Muscle layer of duodenum (tissue), 2 donors: Measurements from ENCODE around the gene CASP12.

ENCODE experiments used
- H3K27ac ChIP-seq: one replicate; pipeline ENCODE4 v1.7.0; 2013; ENCODE audit warnings: mild to moderate bottlenecking, low read length
- H3K27me3 ChIP-seq: one replicate; pipeline ENCODE4 v1.7.0; 2013; ENCODE audit warnings: low read depth, mild to moderate bottlenecking, control low read depth, low read length
- H3K36me3 ChIP-seq, 2 donors: one replicate each; pipeline ENCODE4 v1.7.0; 2013; ENCODE audit warnings: low read length in 2 of 2, control low read depth in 1 of 2, mild to moderate bottlenecking in 1 of 2; ENCODE audit not compliant: insufficient read depth in 2 of 2, control insufficient read depth in 1 of 2
- H3K4me1 ChIP-seq, 2 donors: one replicate each; pipeline ENCODE4 v1.7.0; 2013; ENCODE audit warnings: low read length in 2 of 2, mild to moderate bottlenecking in 2 of 2, control low read depth in 1 of 2, moderate library complexity in 1 of 2; ENCODE audit not compliant: insufficient read depth in 2 of 2, control insufficient read depth in 1 of 2
- H3K4me3 ChIP-seq, 2 donors: one replicate each; pipeline ENCODE4 v1.7.0; 2013; ENCODE audit warnings: low read length in 2 of 2, low read depth in 1 of 2, mild to moderate bottlenecking in 1 of 2
- H3K9me3 ChIP-seq, 2 donors: one replicate each; pipeline ENCODE4 v1.7.0; 2013; ENCODE audit warnings: low read length in 2 of 2, control low read depth in 1 of 2, mild to moderate bottlenecking in 1 of 2; ENCODE audit not compliant: control insufficient read depth in 1 of 2
- donor health status: healthy.

CASP12 gene

GRCh38 chr11:104856607-104857006 lies 41.7 kb downstream of the CASP12 start:
- Histone ChIP-seq H3K27ac (no peak overlapping the region), H3K4me3 (no peak overlapping the region), H3K27me3 (no peaks in the 10 kb centered on the region), H3K36me3 (no peaks in the 10 kb centered on the region), H3K4me1 (no peaks in the 10 kb centered on the region), H3K9me3 (no peaks in the 10 kb centered on the region)

DNA sequence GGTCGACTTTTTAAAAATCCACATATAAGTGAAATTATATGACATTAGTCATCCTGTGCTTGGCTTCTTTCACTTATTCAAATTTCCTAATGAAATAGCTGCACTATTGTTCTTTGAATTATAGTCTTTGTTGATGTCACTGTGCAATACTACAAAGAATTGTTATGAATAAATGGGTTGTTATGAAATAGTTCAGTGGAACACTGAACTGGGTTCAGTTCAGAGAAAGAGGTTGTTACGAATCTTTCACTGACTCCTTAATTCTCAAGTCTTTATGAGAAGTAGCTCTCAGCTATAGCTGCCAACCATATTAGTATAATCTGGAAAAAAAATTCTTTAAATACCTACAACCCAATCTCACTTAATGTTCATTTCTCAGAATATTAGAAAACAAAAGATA lies 42.3 kb downstream of the CASP12 start:
- H3K4me1 ChIP-seq, result no peaks in the 10 kb centered on the region
- no peak overlapping the region for H3K4me3 ChIP-seq
- no peaks in the 10 kb centered on the region for H3K36me3 ChIP-seq
- H3K9me3 ChIP-seq, result no peaks in the 10 kb centered on the region
- no peaks in the 10 kb centered on the region for H3K27me3 ChIP-seq
- H3K27ac ChIP-seq, result no peak overlapping the region

GRCh38 chr11:104853276-104853675 lies 45.0 kb downstream of the CASP12 start:
- Histone ChIP-seq H3K4me1 (no peaks in the 10 kb centered on the region), H3K27ac (no peak overlapping the region), H3K4me3 (no peak overlapping the region), H3K36me3 (no peaks in the 10 kb centered on the region), H3K27me3 (no peaks in the 10 kb centered on the region), H3K9me3 (no peaks in the 10 kb centered on the region)

DNA sequence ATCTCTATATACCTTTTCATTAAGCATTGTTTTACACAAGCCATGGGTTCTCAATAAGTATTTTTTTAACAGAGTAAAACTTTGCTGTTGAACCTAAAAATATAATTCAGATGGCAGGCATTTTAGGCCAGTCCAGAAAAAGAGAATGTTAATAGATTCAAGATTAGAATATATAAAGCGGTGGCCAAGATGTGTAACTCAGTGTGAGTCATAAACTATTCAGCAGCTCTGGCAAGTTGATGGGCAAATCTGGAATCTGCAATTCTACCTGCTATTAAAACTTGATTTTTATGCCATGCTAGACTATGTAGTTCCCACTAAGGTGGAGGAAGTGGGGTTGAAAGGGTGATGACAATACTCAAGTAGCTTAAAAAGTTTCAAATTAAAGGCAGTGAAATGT lies 45.4 kb downstream of the CASP12 start:
- Histone ChIP-seq H3K4me1 (no peaks in the 10 kb centered on the region), H3K27ac (no peak overlapping the region), H3K9me3 (no peaks in the 10 kb centered on the region), H3K36me3 (no peaks in the 10 kb centered on the region), H3K4me3 (no peak overlapping the region), H3K27me3 (no peaks in the 10 kb centered on the region)

DNA sequence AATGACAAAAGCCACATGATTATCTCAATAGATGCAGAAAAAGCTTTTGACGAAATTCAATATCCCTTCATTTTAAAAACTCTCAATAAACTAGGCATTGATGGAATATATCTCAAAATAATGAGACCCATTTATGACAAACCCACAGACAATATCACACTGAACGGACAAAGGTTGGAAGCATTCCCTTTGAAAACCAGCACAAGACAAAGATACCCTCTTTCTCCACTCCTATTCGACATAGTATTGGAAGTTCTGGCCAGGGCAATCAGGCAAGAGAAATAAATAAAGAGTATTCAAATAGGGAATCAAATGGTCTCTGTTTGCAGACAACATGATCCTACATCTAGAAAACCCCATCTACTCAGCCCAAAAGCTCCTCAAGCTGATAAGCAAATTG lies 52.0 kb downstream of the CASP12 start:
- no peak overlapping the region for H3K27ac ChIP-seq

DNA sequence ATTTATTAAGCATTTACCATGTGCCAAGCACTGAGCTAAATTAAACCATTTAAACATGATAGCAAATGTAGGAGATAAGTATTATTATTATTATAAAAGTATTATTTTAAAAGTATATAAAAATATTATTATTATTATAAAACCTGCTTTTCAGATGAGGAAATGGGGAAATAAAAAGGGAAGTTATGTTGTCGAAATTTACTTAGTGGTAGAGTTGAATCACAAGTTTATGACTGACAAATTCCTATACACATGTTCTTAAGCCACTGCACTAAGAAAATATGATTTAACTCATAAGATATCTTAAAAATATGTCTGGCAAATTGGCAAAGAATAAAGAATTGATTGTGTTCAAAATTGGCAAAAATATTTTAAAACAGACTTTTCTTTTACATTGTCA lies 53.8 kb downstream of the CASP12 start:
- H3K36me3 ChIP-seq, result no peaks in the 10 kb centered on the region
- no peak overlapping the region for H3K4me3 ChIP-seq
- H3K27ac ChIP-seq, result no peak overlapping the region
- no peaks in the 10 kb centered on the region for H3K4me1 ChIP-seq
- H3K27me3 ChIP-seq, result no peaks in the 10 kb centered on the region
- H3K9me3 ChIP-seq, result no peaks in the 10 kb centered on the region

More for the DNA sequence above, 52.0 kb downstream of the CASP12 start:
- Histone ChIP-seq H3K4me3 (no peak overlapping the region), H3K27me3 (no peaks in the 10 kb centered on the region), H3K4me1 (no peaks in the 10 kb centered on the region), H3K9me3 (no peaks in the 10 kb centered on the region), H3K36me3 (no peaks in the 10 kb centered on the region)

DNA sequence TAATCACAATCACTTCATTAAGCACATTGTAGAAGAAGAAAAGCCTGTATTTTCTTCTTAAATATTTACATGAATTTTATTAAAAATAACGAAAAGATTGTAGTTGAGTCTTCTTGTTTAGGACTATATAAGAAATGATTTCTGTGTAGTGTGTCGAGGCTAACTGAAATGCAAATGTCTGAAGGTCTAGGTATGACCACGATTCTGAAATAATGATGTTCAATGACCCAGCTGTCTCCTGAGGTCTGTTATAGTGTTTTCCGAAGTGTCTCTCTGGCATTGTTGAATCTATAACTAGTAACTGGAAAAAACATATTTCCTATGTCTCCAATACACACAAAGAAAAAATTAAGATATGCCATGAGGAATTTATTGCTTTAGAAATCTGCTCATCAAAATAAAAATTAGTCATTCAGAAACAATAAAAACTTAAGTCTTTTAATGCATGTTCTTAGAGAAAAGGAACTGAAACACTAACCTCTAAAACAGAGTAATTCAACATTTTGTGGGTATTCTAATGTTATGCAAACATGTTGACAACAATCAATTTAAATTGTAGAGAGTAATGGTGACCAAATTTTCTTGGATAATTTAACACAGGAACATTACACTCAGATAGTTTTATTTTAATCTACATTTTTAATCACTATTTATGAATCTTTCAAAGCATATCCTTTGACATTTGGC lies 55.0 kb downstream of the CASP12 start:
- Histone ChIP-seq H3K4me1 (no peaks in the 10 kb centered on the region), H3K9me3 (peaks cover 0 to 6% of the 10 kb centered on the region in 2 donors), H3K4me3 (no peak overlapping the region), H3K36me3 (no peaks in the 10 kb centered on the region), H3K27me3 (no peaks in the 10 kb centered on the region), H3K27ac (no peak overlapping the region)

DNA sequence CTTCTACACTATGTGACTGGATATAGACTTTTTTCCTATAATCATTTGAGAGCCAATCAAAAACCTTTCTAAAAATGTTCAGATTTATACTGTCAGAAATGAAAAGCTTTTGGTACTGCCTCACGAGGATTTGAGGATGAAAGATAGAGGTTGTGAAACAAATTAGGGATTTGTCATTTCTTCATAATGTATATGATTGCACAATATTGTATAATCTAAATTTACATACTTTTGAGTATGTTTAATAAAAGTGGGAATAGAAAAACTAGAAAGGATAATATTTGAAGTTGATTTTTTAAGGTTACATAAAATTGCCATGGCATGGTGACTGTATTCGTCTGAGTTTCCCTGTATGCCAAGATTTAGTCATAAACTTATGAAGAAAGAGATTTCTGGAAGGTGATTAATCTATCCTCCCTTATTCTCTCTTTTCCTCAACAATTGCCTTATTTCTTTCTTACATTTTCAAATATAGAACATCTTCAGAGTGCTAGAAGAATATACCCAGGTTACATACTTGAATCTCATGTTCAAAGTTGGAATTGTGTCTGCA lies 56.2 kb downstream of the CASP12 start:
- no peak overlapping the region for H3K27ac ChIP-seq
- H3K4me1 ChIP-seq, result no peaks in the 10 kb centered on the region
- H3K4me3 ChIP-seq, result no peak overlapping the region
- peaks cover 0 to 6% of the 10 kb centered on the region in 2 donors for H3K9me3 ChIP-seq
- H3K36me3 ChIP-seq, result no peaks in the 10 kb centered on the region
- no peaks in the 10 kb centered on the region for H3K27me3 ChIP-seq

- Histone ChIP-seq H3K4me1 (no peaks in the 10 kb centered on the region), H3K27me3 (no peaks in the 10 kb centered on the region), H3K36me3 (no peaks in the 10 kb centered on the region), H3K4me3 (no peak overlapping the region), H3K9me3 (peaks cover 0 to 6% of the 10 kb centered on the region in 2 donors), H3K27ac (no peak overlapping the region)
These were observed 57.1 kb downstream of the CASP12 start for GRCh38 chr11:104841185-104841584.

DNA sequence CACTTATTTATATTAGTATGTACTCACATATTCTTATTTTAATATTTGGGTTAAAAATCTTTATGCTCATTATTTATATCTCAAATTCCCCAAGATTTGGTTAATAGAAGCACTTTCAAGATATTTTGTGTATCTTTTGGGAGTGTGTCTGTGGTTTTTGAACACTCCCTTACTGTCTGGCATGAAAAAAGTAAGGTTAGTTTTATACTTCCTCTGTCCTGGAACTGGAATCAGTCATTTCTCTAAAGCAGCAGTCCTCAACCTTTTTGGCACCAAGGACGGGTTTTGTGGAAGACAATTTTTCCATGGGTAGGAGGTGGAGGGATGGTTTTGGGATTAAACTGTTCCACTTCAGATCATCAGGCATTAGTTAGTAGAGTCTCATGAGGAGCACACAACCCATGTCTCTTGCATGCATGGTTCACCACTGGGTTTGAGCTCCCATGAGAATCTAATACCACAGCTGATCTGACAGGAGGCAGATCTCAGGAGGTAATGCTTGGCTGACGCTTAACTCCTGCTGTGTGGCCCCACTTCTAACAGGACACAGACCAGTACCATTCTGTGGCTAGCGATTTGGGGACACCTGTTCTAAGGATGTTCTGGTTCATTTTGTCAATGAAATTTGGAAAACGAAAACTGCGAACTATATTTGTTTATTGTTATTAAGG lies 60.2 kb downstream of the CASP12 start:
- H3K36me3 ChIP-seq, result no peaks in the 10 kb centered on the region
- H3K27me3 ChIP-seq, result no peaks in the 10 kb centered on the region
- H3K4me3 ChIP-seq, result no peak overlapping the region
- H3K27ac ChIP-seq, result no peak overlapping the region
- no peaks in the 10 kb centered on the region for H3K4me1 ChIP-seq
- H3K9me3 ChIP-seq, result peaks cover 0 to 6% of the 10 kb centered on the region in 2 donors

- no peak overlapping the region for H3K27ac ChIP-seq
- no peaks in the 10 kb centered on the region for H3K27me3 ChIP-seq
- H3K9me3 ChIP-seq, result peaks cover 0 to 6% of the 10 kb centered on the region in 2 donors
These were observed 61.6 kb downstream of the CASP12 start for GRCh38 chr11:104836691-104837090.

More at GRCh38 chr11:104836691-104837090, 61.6 kb downstream of the CASP12 start:
- H3K4me1 ChIP-seq, result no peaks in the 10 kb centered on the region
- H3K4me3 ChIP-seq, result no peak overlapping the region
- H3K36me3 ChIP-seq, result no peaks in the 10 kb centered on the region
